ENCODE measurements around the gene MYOM1. TPM values are rescaled to one million over a fixed set of nuclear protein-coding genes. Genes with fewer than 3 reads are reported as not detected.

MYOM1 gene
- total and polyA plus RNA-seq, 2 donors from 2014 or later: 2.1 to 6.8 TPM

- FAIRE-seq (no peak), DNase-seq (no peak)
- Histone ChIP-seq H3K27ac (ENCODE audit: low read depth in 2 of 2, low read length in 2 of 2) (no peak overlapping the region), H3K27me3 (ENCODE audit: control insufficient read depth, insufficient read depth, low read length) (no peaks in the 10 kb centered on the region), H3K4me3 (ENCODE audit: low read length in 3 of 3) (no peak overlapping the region), H3K9ac (ENCODE audit: low read length in 3 of 3) (no peak overlapping the region), H3K36me3 (ENCODE audit: control insufficient read depth in 2 of 3, insufficient read depth in 3 of 3, low read length in 3 of 3) (no peaks in the 10 kb centered on the region), H3K9me3 (ENCODE audit: control insufficient read depth in 2 of 3, insufficient read depth in 1 of 3, low read length in 3 of 3) (no peaks in the 10 kb centered on the region), H3K4me1 (ENCODE audit: control insufficient read depth in 2 of 3, insufficient read depth in 2 of 3, low read depth in 1 of 3, low read length in 3 of 3) (no peaks in the 10 kb centered on the region)
- intact Hi-C loops (cut with DNase I): no loop called here
- TF ChIP-seq CTCF (IDR thresholded peaks at IDR 0.05; ENCODE audit: borderline replicate concordance, extremely low read depth, insufficient read depth): no peak
These were observed 79.4 kb downstream of the MYOM1 start for GRCh38 chr18:3140342-3140741.

GRCh38 chr18:3139406-3139805, 80.4 kb downstream of the MYOM1 start:
- Histone ChIP-seq H3K36me3 (ENCODE audit: control insufficient read depth in 2 of 3, insufficient read depth in 3 of 3, low read length in 3 of 3) (no peaks in the 10 kb centered on the region), H3K27me3 (ENCODE audit: control insufficient read depth, insufficient read depth, low read length) (no peaks in the 10 kb centered on the region), H3K4me1 (ENCODE audit: control insufficient read depth in 2 of 3, insufficient read depth in 2 of 3, low read depth in 1 of 3, low read length in 3 of 3) (no peaks in the 10 kb centered on the region), H3K4me3 (ENCODE audit: low read length in 3 of 3) (no peak overlapping the region), H3K27ac (ENCODE audit: low read depth in 2 of 2, low read length in 2 of 2) (no peak overlapping the region), H3K9me3 (ENCODE audit: control insufficient read depth in 2 of 3, insufficient read depth in 1 of 3, low read length in 3 of 3) (no peaks in the 10 kb centered on the region), H3K9ac (ENCODE audit: low read length in 3 of 3) (no peak overlapping the region)
- no peak for FAIRE-seq
- no peak for TF ChIP-seq CTCF (IDR thresholded peaks at IDR 0.05; ENCODE audit: borderline replicate concordance, extremely low read depth, insufficient read depth)
- DNase-seq: no peak
- intact Hi-C loops (cut with DNase I): no loop called here

GRCh38 chr18:3138274-3138975, 81.3 kb downstream of the MYOM1 start:
- no peaks in the 10 kb centered on the region for H3K4me1 ChIP-seq (ENCODE audit: control insufficient read depth in 2 of 3, insufficient read depth in 2 of 3, low read depth in 1 of 3, low read length in 3 of 3)
- FAIRE-seq: no peak
- H3K27me3 ChIP-seq (ENCODE audit: control insufficient read depth, insufficient read depth, low read length): no peaks in the 10 kb centered on the region
- no peak for DNase-seq
- H3K4me3 ChIP-seq (ENCODE audit: low read length in 3 of 3): no peak overlapping the region
- H3K9ac ChIP-seq (ENCODE audit: low read length in 3 of 3): no peak overlapping the region
- H3K27ac ChIP-seq (ENCODE audit: low read depth in 2 of 2, low read length in 2 of 2): no peak overlapping the region
- intact Hi-C loops (cut with DNase I): no loop called here
- H3K36me3 ChIP-seq (ENCODE audit: control insufficient read depth in 2 of 3, insufficient read depth in 3 of 3, low read length in 3 of 3): no peaks in the 10 kb centered on the region
- no peak for TF ChIP-seq CTCF (IDR thresholded peaks at IDR 0.05; ENCODE audit: borderline replicate concordance, extremely low read depth, insufficient read depth)
- no peaks in the 10 kb centered on the region for H3K9me3 ChIP-seq (ENCODE audit: control insufficient read depth in 2 of 3, insufficient read depth in 1 of 3, low read length in 3 of 3)

- no peak for TF ChIP-seq CTCF (IDR thresholded peaks at IDR 0.05; ENCODE audit: borderline replicate concordance, extremely low read depth, insufficient read depth)
These were observed 84.2 kb downstream of the MYOM1 start for GRCh38 chr18:3135536-3135935.

More at GRCh38 chr18:3135536-3135935, 84.2 kb downstream of the MYOM1 start:
- Histone ChIP-seq H3K27ac (ENCODE audit: low read depth in 2 of 2, low read length in 2 of 2) (no peak overlapping the region), H3K36me3 (ENCODE audit: control insufficient read depth in 2 of 3, insufficient read depth in 3 of 3, low read length in 3 of 3) (no peaks in the 10 kb centered on the region), H3K9me3 (ENCODE audit: control insufficient read depth in 2 of 3, insufficient read depth in 1 of 3, low read length in 3 of 3) (no peaks in the 10 kb centered on the region), H3K9ac (ENCODE audit: low read length in 3 of 3) (no peak overlapping the region), H3K27me3 (ENCODE audit: control insufficient read depth, insufficient read depth, low read length) (no peaks in the 10 kb centered on the region), H3K4me3 (ENCODE audit: low read length in 3 of 3) (no peak overlapping the region), H3K4me1 (ENCODE audit: control insufficient read depth in 2 of 3, insufficient read depth in 2 of 3, low read depth in 1 of 3, low read length in 3 of 3) (no peaks in the 10 kb centered on the region)
- intact Hi-C loops (cut with DNase I): no loop called here
- no peak for DNase-seq
- no peak for FAIRE-seq

All from kidney (tissue), 14 donors.